Left ventricle myocardium inferior (tissue), 1 donor: ENCODE measurements around the gene GATM. TPM values are rescaled to one million over a fixed set of nuclear protein-coding genes. Genes with fewer than 3 reads are reported as not detected.
A peak's percentile ranks its signal among the peaks of the same experiment; 100 is the strongest.

ENCODE experiments used
- DNase-seq: peaks from one replicate; pipeline ENCODE4 v3.0.0-alpha.2; 2020
- H3K27ac ChIP-seq: fragments of 200-600 bp; replicated peaks from 2 replicates; pipeline ENCODE4 v1.8.0; 2021
- H3K27me3 ChIP-seq: fragments of 200-600 bp; 2 replicates; pipeline ENCODE4 v1.8.0; 2021; ENCODE audit warnings: low read depth
- H3K36me3 ChIP-seq: fragments of 200-600 bp; 2 replicates; pipeline ENCODE4 v1.8.0; 2021
- H3K4me1 ChIP-seq: fragments of 200-600 bp; 2 replicates; pipeline ENCODE4 v1.8.0; 2021
- H3K4me3 ChIP-seq: fragments of 200-600 bp; 2 replicates; pipeline ENCODE4 v1.8.0; 2021; ENCODE audit warnings: mild to moderate bottlenecking, moderate library complexity
- H3K9me3 ChIP-seq: fragments of 200-600 bp; replicated peaks from 2 replicates; pipeline ENCODE4 v1.8.0; 2021
- CTCF ChIP-seq: fragments of 200-600 bp; IDR thresholded peaks from 2 replicates; pipeline ENCODE4 v1.8.0; 2021; ENCODE audit warnings: antibody characterized with exemption, mild to moderate bottlenecking, borderline replicate concordance
- intact Hi-C: fragments of 100-400 bp; cut with micrococcal nuclease; formaldehyde crosslinking; loops from one replicate; pipeline ENCODE4 v1.11.0; 2022
- total RNA-seq: library from RNA; stranded (reverse); fragmentation: NEBNext Ultra II Directional; extraction: Animal tissue kit (Norgen Biotek cat#: 25700); gene quantifications from one replicate; pipeline ENCODE4 v1.2.1, GENCODE V29; 2021
- donor health status: DM: no; HTN: yes; CAD: no; lungs with severe emphysema.

The GATM gene
- total RNA-seq, 1 donor from 2014 or later, result 9.3 TPM

GRCh38 chr15:45386974-45387373, 8.6 kb upstream of the GATM start:
- Histone ChIP-seq H3K4me3 (peak overlapping the region; percentile 19), H3K36me3 (no peaks in the 10 kb centered on the region), H3K27ac (peak overlapping the region; percentile 89), H3K4me1 (peaks cover 45% of the 10 kb centered on the region), H3K27me3 (no peaks in the 10 kb centered on the region), H3K9me3 (no peaks in the 10 kb centered on the region)
- DNase-seq, result no peak
- intact Hi-C loops, result no loop called here
- TF ChIP-seq CTCF, result no peak

- peaks cover 45% of the 10 kb centered on the region for H3K4me1 ChIP-seq
- H3K4me3 ChIP-seq, result peak overlapping the region; percentile 19
- no peaks in the 10 kb centered on the region for H3K27me3 ChIP-seq
- H3K27ac ChIP-seq, result peak overlapping the region; percentile 89
- no peak for DNase-seq
- intact Hi-C loops, result no loop called here
- no peaks in the 10 kb centered on the region for H3K36me3 ChIP-seq
- no peaks in the 10 kb centered on the region for H3K9me3 ChIP-seq
- no peak for TF ChIP-seq CTCF
Measured at GRCh38 chr15:45386420-45386819, 8.1 kb upstream of the GATM start.

- peak overlapping the region; percentile 89 for H3K27ac ChIP-seq
- no peaks in the 10 kb centered on the region for H3K36me3 ChIP-seq
- H3K9me3 ChIP-seq, result no peaks in the 10 kb centered on the region
- no peaks in the 10 kb centered on the region for H3K27me3 ChIP-seq
- no peak for TF ChIP-seq CTCF
- intact Hi-C loops, result no loop called here
- peaks cover 45% of the 10 kb centered on the region for H3K4me1 ChIP-seq
- no peak for DNase-seq
- no peak overlapping the region for H3K4me3 ChIP-seq
Measured at GRCh38 chr15:45385590-45385989, 7.2 kb upstream of the GATM start.

GRCh38 chr15:45384700-45385099, 6.4 kb upstream of the GATM start:
- intact Hi-C loops, result no loop called here
- Histone ChIP-seq H3K4me1 (peaks cover 43% of the 10 kb centered on the region), H3K4me3 (no peak overlapping the region), H3K36me3 (no peaks in the 10 kb centered on the region), H3K27me3 (no peaks in the 10 kb centered on the region), H3K27ac (peak overlapping the region; percentile 24), H3K9me3 (no peaks in the 10 kb centered on the region)
- DNase-seq, result no peak
- no peak for TF ChIP-seq CTCF

GRCh38 chr15:45378913-45379262, 544 bp upstream of the GATM start:
- Histone ChIP-seq H3K36me3 (peaks cover 8% of the 10 kb centered on the region), H3K27me3 (no peaks in the 10 kb centered on the region), H3K9me3 (no peaks in the 10 kb centered on the region), H3K27ac (peak overlapping the region; percentile 88), H3K4me1 (peaks cover 51% of the 10 kb centered on the region), H3K4me3 (peak overlapping the region; percentile 80)
- DNase-seq, result no peak
- no peak for TF ChIP-seq CTCF
- intact Hi-C loops, result no loop called here

- peaks cover 62% of the 10 kb centered on the region for H3K4me1 ChIP-seq
- peaks cover 8% of the 10 kb centered on the region for H3K36me3 ChIP-seq
- H3K4me3 ChIP-seq, result peak overlapping the region; percentile 80
- no peaks in the 10 kb centered on the region for H3K27me3 ChIP-seq
- H3K27ac ChIP-seq, result peak overlapping the region; percentile 88
- no peaks in the 10 kb centered on the region for H3K9me3 ChIP-seq
- DNase-seq, result peak; percentile 54
- intact Hi-C loops, result no loop called here
- TF ChIP-seq CTCF, result no peak
Measured at GRCh38 chr15:45377609-45378148, 665 bp downstream of the GATM start.
